Gastrocnemius medialis (tissue), 4 donors: ENCODE measurements around the gene TRMT112. TPM values are rescaled to one million over a fixed set of nuclear protein-coding genes. Genes with fewer than 3 reads are reported as not detected.

Source experiments
- ATAC-seq, 2 donors: fragments of 150-250 bp; one replicate each; pipeline ENCODE4 v1.9.1; 2016
- DNase-seq, 2 donors: peaks; one replicate each; pipeline ENCODE4 v3.0.0-alpha.2; 2019
- H3K27ac ChIP-seq, 4 donors: fragments of 200-600 bp; sonication (generic); 1 replicate in 1 of 4; 2 replicates in 3 of 4; pipeline ENCODE4 v1.5.1; 2016 to 2018; ENCODE audit warnings: mild to moderate bottlenecking in 2 of 4, moderate library complexity in 1 of 4
- H3K27me3 ChIP-seq, 3 donors: fragments of 200-600 bp; sonication (generic) in 2 of 3; 1 replicate in 1 of 3; 2 replicates in 2 of 3; pipeline versions ENCODE4 v1.5.1 to v1.6.0; 2016 to 2019; ENCODE audit warnings: mild to moderate bottlenecking in 1 of 3, moderate library complexity in 1 of 3
- H3K36me3 ChIP-seq, 2 donors: fragments of 200-600 bp; sonication (generic) in 1 of 2; one replicate each; pipeline ENCODE4 v1.5.1; 2017 to 2018
- H3K4me1 ChIP-seq, 2 donors: fragments of 200-600 bp; sonication (generic) in 1 of 2; one replicate each; pipeline ENCODE4 v1.5.1; 2016 to 2017; ENCODE audit warnings: mild to moderate bottlenecking in 2 of 2
- H3K4me3 ChIP-seq, 4 donors: fragments of 200-600 bp; sonication (generic) in 3 of 4; 1 replicate in 1 of 4; 2 replicates in 3 of 4; pipeline ENCODE4 v1.5.1; 2016 to 2019; ENCODE audit warnings: mild to moderate bottlenecking in 2 of 4
- H3K9me3 ChIP-seq, 3 donors: fragments of 200-600 bp; sonication (generic) in 2 of 3; 1 replicate in 1 of 3; 2 replicates in 2 of 3; pipeline ENCODE4 v1.5.1; 2016 to 2019
- POLR2A ChIP-seq, 2 donors: fragments of 450-650 bp; IDR thresholded peaks; one replicate each; pipeline ENCODE4 v1.6.1; 2017; ENCODE audit warnings: antibody characterized with exemption in 2 of 2, mild to moderate bottlenecking in 2 of 2, moderate library complexity in 2 of 2
- in situ Hi-C, 4 donors: fragments of 200-750 bp; cut with MboI; loops; one replicate each; pipeline versions ENCODE4 v1.15.0 to v1.8.0; 2017; ENCODE audit warnings: low sequenced_read_pairs in 4 of 4
- intact Hi-C: fragments of 100-400 bp; cut with DNase I; formaldehyde crosslinking; loops from one replicate; pipeline ENCODE4 v1.15.1; 2023; ENCODE audit warnings: low total_unique reads
- total RNA-seq, 4 donors: library from RNA; depleted of rRNA; stranded (reverse); fragments of >200 nt; gene quantifications; one replicate each; pipeline versions ENCODE4 v1.1.0 to v1.2.3, GENCODE V29; 2016
- TF ChIP-seq, protein P1 (sequence below), 5 experiments: fragments of 450-650 bp in 3 of 5; fragments of 200-600 bp in 2 of 5; sonication (generic) in 2 of 5; IDR thresholded peaks in 4 of 5; conservative IDR thresholded peaks in 1 of 5; 1 replicate in 4 of 5; 2 replicates in 1 of 5; pipeline ENCODE4 v1.5.1; 2016 to 2019; ENCODE audit warnings: antibody characterized with exemption in 5 of 5, mild to moderate bottlenecking in 3 of 5, moderate library complexity in 3 of 5

TRMT112 gene
- total RNA-seq, 4 donors from 2014 or later, result 133 to 226 (median 194) TPM

DNA sequence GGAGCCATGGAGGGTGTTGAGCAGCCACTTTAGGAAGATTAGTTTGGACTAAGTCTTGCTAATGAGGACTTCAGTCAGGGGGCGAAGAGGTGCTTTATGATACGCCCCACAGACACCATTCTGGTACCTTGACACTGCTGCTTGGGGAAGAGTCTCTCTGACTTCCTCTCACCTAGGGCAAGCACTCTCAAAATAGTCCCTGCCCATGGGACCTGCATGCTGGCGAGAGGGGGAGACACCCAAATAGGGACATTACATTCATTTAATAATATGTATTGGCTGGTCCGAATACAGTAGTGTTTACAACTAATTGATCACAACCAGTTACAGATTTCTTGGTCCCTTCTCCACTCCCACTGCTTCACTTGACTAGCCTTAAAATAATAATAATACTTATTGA is 21.6 kb downstream of the TRMT112 start:
- TF ChIP-seq, protein P1, sequence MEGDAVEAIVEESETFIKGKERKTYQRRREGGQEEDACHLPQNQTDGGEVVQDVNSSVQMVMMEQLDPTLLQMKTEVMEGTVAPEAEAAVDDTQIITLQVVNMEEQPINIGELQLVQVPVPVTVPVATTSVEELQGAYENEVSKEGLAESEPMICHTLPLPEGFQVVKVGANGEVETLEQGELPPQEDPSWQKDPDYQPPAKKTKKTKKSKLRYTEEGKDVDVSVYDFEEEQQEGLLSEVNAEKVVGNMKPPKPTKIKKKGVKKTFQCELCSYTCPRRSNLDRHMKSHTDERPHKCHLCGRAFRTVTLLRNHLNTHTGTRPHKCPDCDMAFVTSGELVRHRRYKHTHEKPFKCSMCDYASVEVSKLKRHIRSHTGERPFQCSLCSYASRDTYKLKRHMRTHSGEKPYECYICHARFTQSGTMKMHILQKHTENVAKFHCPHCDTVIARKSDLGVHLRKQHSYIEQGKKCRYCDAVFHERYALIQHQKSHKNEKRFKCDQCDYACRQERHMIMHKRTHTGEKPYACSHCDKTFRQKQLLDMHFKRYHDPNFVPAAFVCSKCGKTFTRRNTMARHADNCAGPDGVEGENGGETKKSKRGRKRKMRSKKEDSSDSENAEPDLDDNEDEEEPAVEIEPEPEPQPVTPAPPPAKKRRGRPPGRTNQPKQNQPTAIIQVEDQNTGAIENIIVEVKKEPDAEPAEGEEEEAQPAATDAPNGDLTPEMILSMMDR (IDR thresholded peaks at IDR 0.05 in 4 of 5, conservative IDR thresholded peaks at IDR 0.05 in 1 of 5), result no peak
- no peak for TF ChIP-seq POLR2A (IDR thresholded peaks at IDR 0.05)
- Histone ChIP-seq H3K4me3 (no peak overlapping the region), H3K4me1 (peaks cover 5 to 20% of the 10 kb centered on the region in 2 donors), H3K36me3 (no peaks in the 10 kb centered on the region), H3K9me3 (no peaks in the 10 kb centered on the region), H3K27me3 (peaks cover 77 to 92% (median 89%) of the 10 kb centered on the region in 3 donors), H3K27ac (no peak overlapping the region)
- DNase-seq, result no peak
- in situ Hi-C loops, result loop anchor here in 2 of 4 donors (5.0 kb wide), 1 partner anchor 93 kb away; no protein-coding TSS in a partner anchor
- ATAC-seq, result no peak
- intact Hi-C loops, result no loop called here

DNA sequence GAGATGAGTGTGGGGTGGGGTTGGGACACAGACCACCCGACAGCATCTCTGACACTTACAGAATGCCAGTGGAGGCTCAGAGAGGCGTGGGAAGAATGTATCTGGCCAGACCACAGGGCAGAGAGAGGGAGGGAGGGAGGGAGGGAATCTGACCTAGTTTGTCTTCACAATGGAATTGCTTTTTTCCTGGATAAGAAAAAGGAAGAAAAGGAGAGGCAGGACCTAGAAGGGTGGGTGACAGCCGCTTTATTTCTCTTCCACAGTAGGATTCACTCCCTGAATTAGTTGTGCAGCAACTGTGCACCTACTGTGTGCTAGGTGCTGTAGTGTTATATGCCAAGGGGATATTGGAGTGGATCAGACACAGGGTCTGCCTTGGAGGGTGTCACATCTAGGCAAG is 22.6 kb downstream of the TRMT112 start:
- no peaks in the 10 kb centered on the region for H3K36me3 ChIP-seq
- no peak for TF ChIP-seq POLR2A (IDR thresholded peaks at IDR 0.05)
- TF ChIP-seq, protein P1 (IDR thresholded peaks at IDR 0.05 in 4 of 5, conservative IDR thresholded peaks at IDR 0.05 in 1 of 5), result no peak
- peaks cover 67 to 84% (median 80%) of the 10 kb centered on the region in 3 donors for H3K27me3 ChIP-seq
- intact Hi-C loops, result no loop called here
- no peaks in the 10 kb centered on the region for H3K9me3 ChIP-seq
- no peak overlapping the region for H3K4me3 ChIP-seq
- no peak for DNase-seq
- no peak for ATAC-seq
- H3K27ac ChIP-seq, result no peak overlapping the region
- H3K4me1 ChIP-seq, result peaks cover 0 to 10% of the 10 kb centered on the region in 2 donors
- in situ Hi-C loops, result loop anchor here in 2 of 4 donors (5.0 kb wide), 1 partner anchor 92 kb away; no protein-coding TSS in a partner anchor

DNA sequence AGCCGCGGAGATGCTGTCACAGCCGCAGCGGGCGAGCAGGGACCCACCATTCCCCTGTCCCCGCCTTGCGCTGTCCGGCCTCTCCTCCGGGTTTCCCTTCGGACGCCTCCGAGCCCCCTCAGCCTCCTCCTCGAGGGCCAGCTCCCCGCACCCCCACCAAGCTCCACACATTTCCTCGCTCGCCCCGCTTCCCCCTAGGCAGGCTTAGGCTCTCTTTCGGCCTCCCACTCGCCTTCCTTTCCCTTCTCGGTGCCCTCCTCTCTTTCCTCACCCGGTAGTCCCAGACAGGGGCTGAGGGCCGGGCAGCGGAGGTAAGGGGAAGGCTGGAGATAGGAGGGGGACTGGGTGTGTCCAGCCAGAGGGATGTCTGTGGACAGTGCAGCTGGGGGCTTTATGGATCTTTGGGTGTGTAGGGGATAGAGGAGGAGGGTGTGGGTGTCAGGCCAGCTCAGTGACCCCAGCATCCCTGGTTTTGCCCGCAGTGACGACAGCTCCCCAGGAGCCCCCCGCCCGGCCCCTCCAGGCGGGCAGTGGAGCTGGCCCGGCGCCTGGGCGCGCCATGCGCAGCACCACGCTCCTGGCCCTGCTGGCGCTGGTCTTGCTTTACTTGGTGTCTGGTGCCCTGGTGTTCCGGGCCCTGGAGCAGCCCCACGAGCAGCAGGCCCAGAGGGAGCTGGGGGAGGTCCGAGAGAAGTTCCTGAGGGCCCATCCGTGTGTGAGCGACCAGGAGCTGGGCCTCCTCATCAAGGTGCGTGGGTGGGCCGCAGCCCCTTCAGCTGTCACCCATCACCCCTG is 24.7 kb downstream of the TRMT112 start:
- intact Hi-C loops (no loop called here), in situ Hi-C loops (no loop called here)
- DNase-seq (no peak), ATAC-seq (no peak)
- no peaks in the 10 kb centered on the region for H3K9me3 ChIP-seq
- H3K4me3 ChIP-seq, result peak overlapping the region; percentile 30 to 38 (median 35)
- H3K27me3 ChIP-seq, result peaks cover 49 to 63% (median 59%) of the 10 kb centered on the region in 3 donors
- H3K27ac ChIP-seq, result no peak overlapping the region
- peaks cover 0 to 6% of the 10 kb centered on the region in 2 donors for H3K4me1 ChIP-seq
- no peaks in the 10 kb centered on the region for H3K36me3 ChIP-seq
- TF ChIP-seq, protein P1 (IDR thresholded peaks at IDR 0.05 in 4 of 5, conservative IDR thresholded peaks at IDR 0.05 in 1 of 5), result no peak

DNA sequence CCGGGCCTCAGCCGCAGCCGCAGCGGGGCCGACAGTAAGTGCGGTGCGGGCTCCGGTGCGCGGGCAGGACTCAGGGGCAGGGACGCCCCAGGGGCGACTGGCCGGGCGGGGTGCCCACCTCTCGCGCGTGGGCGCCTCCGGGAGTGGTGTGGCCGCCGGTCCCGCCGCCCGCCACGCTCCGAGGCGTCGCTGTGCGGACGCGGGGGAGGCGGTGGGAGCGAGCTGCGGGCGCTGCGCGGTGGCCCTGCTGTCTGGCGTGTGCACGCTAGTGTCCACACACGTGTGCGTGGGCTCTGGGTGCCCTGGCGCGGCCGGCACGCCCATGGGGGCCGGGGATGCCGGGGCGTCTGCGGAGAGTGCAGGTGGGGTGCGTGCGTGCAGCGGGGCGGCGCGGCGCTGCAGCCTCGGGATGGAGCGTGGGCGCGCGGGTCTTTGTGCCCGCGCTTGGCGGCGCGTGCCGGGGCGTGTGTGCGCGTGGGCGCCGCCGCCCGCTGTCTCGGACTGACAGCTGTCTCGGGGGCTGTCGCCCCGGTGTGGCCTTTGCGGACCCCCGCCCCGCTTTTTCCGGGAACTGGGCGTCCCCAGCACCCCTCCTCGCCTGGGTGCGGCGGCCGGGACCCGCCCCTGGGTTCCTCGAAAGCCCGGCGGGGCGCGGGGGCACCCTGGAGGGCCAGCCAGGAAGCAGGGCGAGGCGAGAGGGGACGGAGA is 25.5 kb downstream of the TRMT112 start:
- H3K4me1 ChIP-seq, result peaks cover 1 to 7% of the 10 kb centered on the region in 2 donors
- DNase-seq (no peak), ATAC-seq (no peak)
- TF ChIP-seq, protein P1 (IDR thresholded peaks at IDR 0.05 in 4 of 5, conservative IDR thresholded peaks at IDR 0.05 in 1 of 5), result no peak
- TF ChIP-seq POLR2A (IDR thresholded peaks at IDR 0.05), result no peak
- H3K27me3 ChIP-seq, result peaks cover 41 to 55% (median 52%) of the 10 kb centered on the region in 3 donors
- H3K4me3 ChIP-seq, result peak overlapping the region; percentile 30 to 38 (median 35)
- no peak overlapping the region for H3K27ac ChIP-seq
- intact Hi-C loops, result no loop called here
- no peaks in the 10 kb centered on the region for H3K9me3 ChIP-seq
- H3K36me3 ChIP-seq, result no peaks in the 10 kb centered on the region
- in situ Hi-C loops, result no loop called here
